ENCODE data around the gene ADGRF5.

Gene ADGRF5

GRCh38 chr6:46882645-46883044 lies 39.1 kb downstream of the ADGRF5 start:
- TF ChIP-seq, protein P1, sequence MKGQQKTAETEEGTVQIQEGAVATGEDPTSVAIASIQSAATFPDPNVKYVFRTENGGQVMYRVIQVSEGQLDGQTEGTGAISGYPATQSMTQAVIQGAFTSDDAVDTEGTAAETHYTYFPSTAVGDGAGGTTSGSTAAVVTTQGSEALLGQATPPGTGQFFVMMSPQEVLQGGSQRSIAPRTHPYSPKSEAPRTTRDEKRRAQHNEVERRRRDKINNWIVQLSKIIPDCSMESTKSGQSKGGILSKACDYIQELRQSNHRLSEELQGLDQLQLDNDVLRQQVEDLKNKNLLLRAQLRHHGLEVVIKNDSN (IDR thresholded peaks at IDR 0.05), result no peak
- TF ChIP-seq YY1 (IDR thresholded peaks at IDR 0.05; ENCODE audit: low read depth) (no peak), TEAD4 (IDR thresholded peaks at IDR 0.05) (no peak), REST (IDR thresholded peaks at IDR 0.05; ENCODE audit: low read depth) (no peak), TAF1 (IDR thresholded peaks at IDR 0.05; ENCODE audit: low read depth) (no peak), ZBTB7A (IDR thresholded peaks at IDR 0.05; ENCODE audit: low read depth) (no peak), EGR1 (IDR thresholded peaks at IDR 0.05) (no peak), NFIC (IDR thresholded peaks at IDR 0.05) (no peak), CREB1 (IDR thresholded peaks at IDR 0.05; ENCODE audit: low read depth) (no peak), CEBPB (IDR thresholded peaks at IDR 0.05) (no peak), EP300 (IDR thresholded peaks at IDR 0.05; ENCODE audit: borderline replicate concordance) (no peak), TCF12 (IDR thresholded peaks at IDR 0.05; ENCODE audit: low read depth) (no peak)
- TF ChIP-seq, protein P2, sequence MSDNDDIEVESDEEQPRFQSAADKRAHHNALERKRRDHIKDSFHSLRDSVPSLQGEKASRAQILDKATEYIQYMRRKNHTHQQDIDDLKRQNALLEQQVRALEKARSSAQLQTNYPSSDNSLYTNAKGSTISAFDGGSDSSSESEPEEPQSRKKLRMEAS (IDR thresholded peaks at IDR 0.05), result no peak

DNA sequence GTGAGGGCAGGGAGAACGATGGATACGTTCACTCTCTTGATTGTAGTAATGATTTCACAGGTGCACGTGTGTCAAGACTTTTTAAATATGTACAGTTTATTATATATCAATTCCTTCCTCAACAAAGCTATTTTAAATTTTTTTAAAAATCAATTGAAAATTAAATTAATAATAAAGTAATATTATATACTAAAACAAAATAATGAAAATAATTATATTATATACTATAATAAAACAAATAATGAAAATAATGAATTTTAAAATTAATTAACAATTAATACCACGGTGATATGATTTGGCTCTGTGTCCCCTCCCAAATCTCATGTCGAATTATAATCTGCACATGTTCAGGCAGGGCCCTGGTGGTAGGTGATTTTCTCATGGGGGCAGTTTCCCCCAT lies 42.7 kb downstream of the ADGRF5 start:
- TF ChIP-seq, protein P1 (IDR thresholded peaks at IDR 0.05), result no peak
- TF ChIP-seq CEBPB (IDR thresholded peaks at IDR 0.05) (no peak), RAD21 (IDR thresholded peaks at IDR 0.05; ENCODE audit: low read depth) (no peak), FOXM1 (IDR thresholded peaks at IDR 0.05; ENCODE audit: borderline replicate concordance, low read depth) (no peak), ZBTB7A (IDR thresholded peaks at IDR 0.05; ENCODE audit: low read depth) (no peak), YY1 (IDR thresholded peaks at IDR 0.05; ENCODE audit: low read depth) (no peak), CREB1 (IDR thresholded peaks at IDR 0.05; ENCODE audit: low read depth) (no peak), EP300 (IDR thresholded peaks at IDR 0.05; ENCODE audit: borderline replicate concordance) (no peak), TCF12 (IDR thresholded peaks at IDR 0.05; ENCODE audit: low read depth) (no peak), REST (IDR thresholded peaks at IDR 0.05; ENCODE audit: low read depth) (no peak), TAF1 (IDR thresholded peaks at IDR 0.05; ENCODE audit: low read depth) (no peak), EGR1 (IDR thresholded peaks at IDR 0.05) (no peak), TEAD4 (IDR thresholded peaks at IDR 0.05) (no peak), NFIC (IDR thresholded peaks at IDR 0.05) (no peak)
- TF ChIP-seq, protein P2 (IDR thresholded peaks at IDR 0.05), result no peak

- TF ChIP-seq CEBPB (IDR thresholded peaks at IDR 0.05), result peak; percentile 95
- TF ChIP-seq CREB1 (IDR thresholded peaks at IDR 0.05; ENCODE audit: low read depth), result no peak
- TF ChIP-seq TAF1 (IDR thresholded peaks at IDR 0.05; ENCODE audit: low read depth), result no peak
- TF ChIP-seq, protein P1 (IDR thresholded peaks at IDR 0.05), result no peak
- TF ChIP-seq, protein P2 (IDR thresholded peaks at IDR 0.05), result peak; percentile 52; the same call in 1 of the 2 replicates
- peak; percentile 51 for TF ChIP-seq TEAD4 (IDR thresholded peaks at IDR 0.05)
- TF ChIP-seq EP300 (IDR thresholded peaks at IDR 0.05; ENCODE audit: borderline replicate concordance), result peak; percentile 78
- TF ChIP-seq TCF12 (IDR thresholded peaks at IDR 0.05; ENCODE audit: low read depth), result peak; percentile 88
- peak; percentile 50; the same call in 1 of the 2 replicates for TF ChIP-seq FOXM1 (IDR thresholded peaks at IDR 0.05; ENCODE audit: borderline replicate concordance, low read depth)
- 0 out of 2 replicates have a peak, but pooled peaks have one; percentile 29 for TF ChIP-seq YY1 (IDR thresholded peaks at IDR 0.05; ENCODE audit: low read depth)
- TF ChIP-seq REST (IDR thresholded peaks at IDR 0.05; ENCODE audit: low read depth), result no peak
- TF ChIP-seq EGR1 (IDR thresholded peaks at IDR 0.05), result no peak
- peak; percentile 95 for TF ChIP-seq NFIC (IDR thresholded peaks at IDR 0.05)
- no peak for TF ChIP-seq ZBTB7A (IDR thresholded peaks at IDR 0.05; ENCODE audit: low read depth)
- peak; percentile 4; the same call in 1 of the 2 replicates for TF ChIP-seq RAD21 (IDR thresholded peaks at IDR 0.05; ENCODE audit: low read depth)
Measured at GRCh38 chr6:46876126-46876525, 45.6 kb downstream of the ADGRF5 start.

Measured in Ishikawa (cell line).